AG04450 (cell line): ENCODE measurements around the gene NKX2-3. TPM values are rescaled to one million over a fixed set of nuclear protein-coding genes. Genes with fewer than 3 reads are reported as not detected.

Experiments used
- CTCF ChIA-PET: fragments of 300-600, 350-600 bp; formaldehyde crosslinking; extraction: SDS; loops from one replicate; lab custom pipeline; 2022; ENCODE audit warnings: antibody characterized with exemption, inconsistent platforms; lab: Charles Lee
- POLR2A ChIA-PET: fragments of 350-600 bp; formaldehyde crosslinking; extraction: SDS; loops from one replicate; lab custom pipeline; 2021; ENCODE audit warnings: antibody characterized with exemption, inconsistent platforms; lab: Yijun Ruan, JAX
- DNase-seq: peaks from one replicate; pipeline ENCODE4 v3.0.0-alpha.2; 2011; ENCODE audit warnings: low read depth, low spot score
- H3K27ac ChIP-seq: one replicate; pipeline ENCODE4 v1.5.1; 2012; ENCODE audit warnings: low read depth, low read length, control low read depth
- H3K27me3 ChIP-seq: one replicate; pipeline ENCODE4 v1.6.0; 2012; ENCODE audit warnings: low read length; ENCODE audit not compliant: control insufficient read depth, insufficient read depth
- H3K4me3 ChIP-seq: 2 replicates; pipeline ENCODE4 v1.5.1; 2011; ENCODE audit warnings: mild to moderate bottlenecking, low read depth, low read length, control low read depth
- H3K9me3 ChIP-seq: 2 replicates; pipeline ENCODE4 v1.5.1; 2012; ENCODE audit warnings: low read length; ENCODE audit not compliant: control insufficient read depth, insufficient read depth
- CTCF ChIP-seq: IDR thresholded peaks from 2 replicates; pipeline ENCODE4 v1.5.1; 2011; ENCODE audit warnings: low read depth, low read length, control low read depth, inconsistent platforms
- polyA plus RNA-seq: library from polyadenylated mRNA; depleted of rRNA; stranded (reverse); fragments of >200 nt; gene quantifications from 2 replicates; pipeline ENCODE4 v1.2.3, GENCODE V29; 2011

NKX2-3 gene
- polyA plus RNA-seq, 1 experiment, result not detected

- DNase-seq, result no peak
- Histone ChIP-seq H3K9me3 (peaks cover 6% of the 10 kb centered on the region; the same call in 1 of the 2 replicates), H3K27ac (no peak overlapping the region), H3K4me3 (no peak overlapping the region), H3K27me3 (peaks cover 79% of the 10 kb centered on the region)
- TF ChIP-seq CTCF, result no peak
- CTCF ChIA-PET, result no interaction called here
- POLR2A ChIA-PET, result no interaction called here
Measured at GRCh38 chr10:99540306-99540656, 7.5 kb downstream of the NKX2-3 start.

- no peak overlapping the region for H3K4me3 ChIP-seq
- H3K27me3 ChIP-seq, result peaks cover 74% of the 10 kb centered on the region
- H3K9me3 ChIP-seq, result peaks cover 2% of the 10 kb centered on the region; the same call in 1 of the 2 replicates
- CTCF ChIA-PET, result interaction anchor here (0.5 to 1.0 kb wide), 2 partner anchors 20 to 105 kb away, joined by 3 read pairs; no protein-coding TSS in a partner anchor
- no peak overlapping the region for H3K27ac ChIP-seq
- no peak for TF ChIP-seq CTCF
- no peak for DNase-seq
- POLR2A ChIA-PET, result no interaction called here
Measured at GRCh38 chr10:99540657-99541531, 8.2 kb downstream of the NKX2-3 start.

DNA sequence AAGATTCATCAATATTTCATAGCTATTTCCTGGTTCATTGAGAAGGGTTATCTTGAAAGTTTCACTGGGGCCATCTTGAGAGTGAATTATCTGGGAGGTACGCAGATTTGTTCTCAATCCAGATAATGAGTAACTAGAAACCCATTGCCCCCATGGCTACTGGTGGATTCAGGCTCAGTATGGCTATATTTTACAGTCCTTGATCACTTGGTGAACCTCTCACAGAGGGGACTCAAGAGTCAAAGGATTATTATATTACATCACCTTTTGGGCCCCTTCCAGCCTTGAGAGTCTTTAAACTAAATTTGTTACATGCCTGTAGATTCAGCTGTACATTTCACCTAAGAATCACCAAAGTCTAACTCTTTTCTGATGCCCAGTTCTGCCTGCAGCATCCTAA is 11.6 kb downstream of the NKX2-3 start:
- peaks cover 50% of the 10 kb centered on the region for H3K27me3 ChIP-seq
- H3K9me3 ChIP-seq, result no peaks in the 10 kb centered on the region
- H3K27ac ChIP-seq, result no peak overlapping the region
- CTCF ChIA-PET, result no interaction called here
- no peak for DNase-seq
- no peak for TF ChIP-seq CTCF
- POLR2A ChIA-PET, result no interaction called here
- H3K4me3 ChIP-seq, result no peak overlapping the region

- no peak overlapping the region for H3K4me3 ChIP-seq
- ChIA-PET CTCF (interaction anchor here (1.1 to 3.3 kb wide), 4 partner anchors 12 to 112 kb away, joined by 3 to 32 read pairs (median 5); no protein-coding TSS in a partner anchor), POLR2A (no interaction called here)
- peaks cover 25% of the 10 kb centered on the region for H3K27me3 ChIP-seq
- no peak for DNase-seq
- no peaks in the 10 kb centered on the region for H3K9me3 ChIP-seq
- TF ChIP-seq CTCF, result peak; percentile 37
- no peak overlapping the region for H3K27ac ChIP-seq
Measured at GRCh38 chr10:99548041-99548530, 15.3 kb downstream of the NKX2-3 start.

DNA sequence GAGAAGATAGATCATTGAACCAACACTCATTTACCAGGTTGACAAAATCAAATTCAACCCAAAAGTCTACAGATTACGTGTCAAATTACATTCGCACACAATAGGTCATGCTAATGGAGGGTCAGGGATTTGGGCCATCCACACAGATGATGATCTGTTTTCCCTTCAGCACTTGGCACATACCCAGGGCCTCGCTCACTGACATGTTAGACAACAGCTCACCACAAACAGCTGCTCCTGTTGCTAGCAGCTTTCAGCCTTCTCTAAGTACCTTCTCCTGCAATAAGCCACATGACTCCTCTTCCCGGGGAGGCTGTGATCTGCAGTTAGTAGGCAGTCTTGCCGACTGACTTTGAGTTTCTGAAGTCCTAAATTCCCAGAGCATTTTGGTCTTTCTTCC is 18.4 kb downstream of the NKX2-3 start:
- peak; percentile 15 for DNase-seq
- ChIA-PET CTCF (interaction anchor here (2.1 to 2.5 kb wide), 2 partner anchors 10 to 115 kb away, joined by 11 to 13 read pairs; no protein-coding TSS in a partner anchor), POLR2A (no interaction called here)

More for the DNA sequence above, 18.4 kb downstream of the NKX2-3 start:
- no peak for TF ChIP-seq CTCF
- no peaks in the 10 kb centered on the region for H3K9me3 ChIP-seq
- no peak overlapping the region for H3K27ac ChIP-seq
- no peak overlapping the region for H3K4me3 ChIP-seq
- peaks cover 34% of the 10 kb centered on the region for H3K27me3 ChIP-seq
